Measurements from ENCODE around the gene RASA3. TPM values are rescaled to one million over a fixed set of nuclear protein-coding genes. Genes with fewer than 3 reads are reported as not detected.
"Not testable (repeated sequence)": the region's sequence is repeated elsewhere in the genome, so short reads cannot be mapped to it uniquely, and the experiment has no call there.

The RASA3 gene
- total RNA-seq, 1 donor from 2014 or later: 29.9 TPM

GRCh38 chr13:114164681-114165429 is 32.4 kb upstream of the RASA3 start:
- Mint-ChIP-seq H3K27ac (ENCODE audit: unreplicated experiment) (no peak overlapping the region), H3K27me3 (ENCODE audit: low read depth) (peaks cover 23% of the 10 kb centered on the region), H3K9me3 (ENCODE audit: low read depth) (no peaks in the 10 kb centered on the region), H3K4me3 (ENCODE audit: unreplicated experiment) (no peak overlapping the region), H3K36me3 (ENCODE audit: low read depth) (no peaks in the 10 kb centered on the region), H3K4me1 (ENCODE audit: low read depth) (peaks cover 4% of the 10 kb centered on the region)
- peak; percentile 78 for DNase-seq (ENCODE audit: low spot score)
- TF ChIP-seq CTCF (IDR thresholded peaks at IDR 0.05): no peak

DNA sequence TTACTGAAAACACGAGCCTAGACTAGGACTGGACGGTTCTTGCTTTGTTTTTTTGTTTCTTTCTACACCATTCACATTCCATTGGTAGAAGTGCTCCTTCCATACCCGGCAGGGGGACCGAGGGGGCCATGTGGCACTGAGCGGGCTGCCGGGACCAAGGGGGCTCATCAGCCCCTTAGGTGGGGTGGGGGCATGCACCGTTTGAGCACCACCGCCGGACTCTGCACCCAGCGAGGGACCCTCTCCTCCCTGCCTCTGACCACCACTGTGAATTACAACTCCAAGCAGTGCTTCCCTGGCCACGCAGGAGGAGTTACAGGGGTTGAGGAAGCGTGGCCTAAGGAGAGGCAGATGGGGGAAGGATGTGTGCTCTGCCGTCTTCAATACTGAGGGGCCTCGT is 31.6 kb upstream of the RASA3 start:
- Mint-ChIP-seq H3K4me1 (ENCODE audit: low read depth) (peaks cover 4% of the 10 kb centered on the region), H3K9me3 (ENCODE audit: low read depth) (no peaks in the 10 kb centered on the region), H3K36me3 (ENCODE audit: low read depth) (no peaks in the 10 kb centered on the region), H3K4me3 (ENCODE audit: unreplicated experiment) (no peak overlapping the region), H3K27ac (ENCODE audit: unreplicated experiment) (no peak overlapping the region), H3K27me3 (ENCODE audit: low read depth) (peaks cover 23% of the 10 kb centered on the region)
- no peak for DNase-seq (ENCODE audit: low spot score)
- no peak for TF ChIP-seq CTCF (IDR thresholded peaks at IDR 0.05)

- H3K27ac Mint-ChIP-seq (ENCODE audit: unreplicated experiment): no peak overlapping the region
- TF ChIP-seq CTCF (IDR thresholded peaks at IDR 0.05): no peak
- no peaks in the 10 kb centered on the region for H3K9me3 Mint-ChIP-seq (ENCODE audit: low read depth)
- H3K4me3 Mint-ChIP-seq (ENCODE audit: unreplicated experiment): no peak overlapping the region
- peaks cover 23% of the 10 kb centered on the region for H3K27me3 Mint-ChIP-seq (ENCODE audit: low read depth)
- no peak for DNase-seq (ENCODE audit: low spot score)
- peaks cover 4% of the 10 kb centered on the region for H3K4me1 Mint-ChIP-seq (ENCODE audit: low read depth)
- H3K36me3 Mint-ChIP-seq (ENCODE audit: low read depth): no peaks in the 10 kb centered on the region
Measured at GRCh38 chr13:114162533-114162922, 30.1 kb upstream of the RASA3 start.

DNA sequence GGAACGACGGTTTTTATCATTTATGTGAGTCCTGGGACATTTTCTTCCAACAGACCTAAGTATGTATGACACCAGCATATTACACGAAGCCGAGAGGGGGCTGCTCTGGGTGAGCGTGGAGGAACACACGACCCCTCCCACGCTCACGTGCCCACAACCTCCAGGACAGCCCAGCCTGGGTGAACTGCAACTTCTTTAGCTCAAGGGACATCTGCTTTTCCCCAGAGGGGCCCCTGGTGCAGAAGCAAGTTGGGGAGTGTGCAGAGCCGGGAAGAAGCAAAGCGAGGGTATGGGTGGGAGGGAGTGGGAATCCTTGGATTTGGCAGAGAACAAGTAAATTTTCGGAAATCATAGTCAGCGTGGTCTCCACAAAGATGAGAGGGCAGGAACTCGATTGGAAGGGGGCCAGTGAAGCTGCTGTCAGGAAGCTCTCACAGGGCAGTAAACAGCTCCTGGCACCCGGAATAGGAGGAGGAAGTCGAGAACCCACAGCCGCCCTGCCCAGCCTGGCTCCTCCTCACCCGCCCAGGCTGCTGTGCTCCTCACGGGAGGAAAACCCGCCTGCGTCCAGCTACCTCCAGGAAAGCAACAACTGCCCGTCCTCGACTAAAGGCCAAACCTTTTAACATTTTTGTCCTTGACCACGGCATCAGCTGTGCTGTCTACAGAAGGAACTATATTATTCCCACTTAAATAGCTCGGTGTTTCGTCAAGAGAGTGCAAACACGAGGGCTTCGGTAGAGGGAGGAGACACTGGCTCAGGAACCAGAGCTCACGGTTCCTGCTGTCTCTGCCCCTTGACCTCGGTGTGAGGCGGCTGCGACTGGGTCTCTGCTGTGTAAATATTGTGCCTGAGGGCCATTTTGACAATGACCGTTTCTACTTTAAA is 29.5 kb upstream of the RASA3 start:
- H3K9me3 Mint-ChIP-seq (ENCODE audit: low read depth): no peaks in the 10 kb centered on the region
- H3K27ac Mint-ChIP-seq (ENCODE audit: unreplicated experiment): no peak overlapping the region
- peaks cover 4% of the 10 kb centered on the region for H3K4me1 Mint-ChIP-seq (ENCODE audit: low read depth)
- no peaks in the 10 kb centered on the region for H3K36me3 Mint-ChIP-seq (ENCODE audit: low read depth)
- no peak overlapping the region for H3K4me3 Mint-ChIP-seq (ENCODE audit: unreplicated experiment)
- peaks cover 23% of the 10 kb centered on the region for H3K27me3 Mint-ChIP-seq (ENCODE audit: low read depth)
- no peak for TF ChIP-seq CTCF (IDR thresholded peaks at IDR 0.05)
- DNase-seq (ENCODE audit: low spot score): no peak

DNA sequence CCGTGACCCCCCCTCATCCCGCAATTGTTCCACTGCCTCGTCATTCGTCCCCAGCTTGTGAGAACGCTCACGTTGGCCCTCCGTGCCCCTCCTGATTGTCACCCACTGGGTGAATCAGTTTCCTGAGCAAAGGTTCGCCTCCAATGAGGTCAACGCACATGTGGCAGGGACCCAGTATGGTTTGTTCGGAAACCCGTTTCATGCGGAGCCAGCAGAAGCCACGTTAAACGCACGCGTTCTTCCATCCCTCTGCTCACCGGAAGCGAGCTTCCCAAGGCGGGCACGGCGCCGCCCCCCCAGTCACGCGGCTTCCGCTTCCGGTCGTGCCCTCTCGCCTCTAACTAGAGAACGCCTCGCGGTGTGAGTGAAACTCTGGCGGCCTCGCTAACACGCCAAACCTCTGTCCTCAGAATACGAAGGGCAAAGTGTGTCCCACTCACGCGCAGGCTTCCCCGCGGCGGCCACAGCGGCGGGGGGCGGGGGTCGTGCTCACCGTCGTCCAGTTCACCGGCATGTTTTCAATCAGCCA is 28.7 kb upstream of the RASA3 start:
- TF ChIP-seq CTCF (IDR thresholded peaks at IDR 0.05): no peak
- Mint-ChIP-seq H3K4me3 (ENCODE audit: unreplicated experiment) (no peak overlapping the region), H3K27ac (ENCODE audit: unreplicated experiment) (no peak overlapping the region), H3K9me3 (ENCODE audit: low read depth) (no peaks in the 10 kb centered on the region), H3K27me3 (ENCODE audit: low read depth) (peaks cover 23% of the 10 kb centered on the region), H3K4me1 (ENCODE audit: low read depth) (peaks cover 6% of the 10 kb centered on the region), H3K36me3 (ENCODE audit: low read depth) (no peaks in the 10 kb centered on the region)
- no peak for DNase-seq (ENCODE audit: low spot score)

GRCh38 chr13:114158869-114159666 is 26.6 kb upstream of the RASA3 start:
- H3K27me3 Mint-ChIP-seq (ENCODE audit: low read depth): peaks cover 22% of the 10 kb centered on the region
- not testable (repeated sequence) for H3K4me3 Mint-ChIP-seq (ENCODE audit: unreplicated experiment); DNase-seq (ENCODE audit: low spot score); H3K36me3 Mint-ChIP-seq (ENCODE audit: low read depth); H3K27ac Mint-ChIP-seq (ENCODE audit: unreplicated experiment); H3K4me1 Mint-ChIP-seq (ENCODE audit: low read depth); H3K9me3 Mint-ChIP-seq (ENCODE audit: low read depth)

Data from chondrocyte (in vitro differentiated cells).